SU-DHL-6 (cell line): ENCODE results near the gene TNPO1.
"Not testable (repeated sequence)": the region's sequence is repeated elsewhere in the genome, so short reads cannot be mapped to it uniquely, and the experiment has no call there.

Experiments
- EZH2phosphoT487 ChIP-seq: fragments of 200-600 bp; sonication (generic), shearing (Covaris generic); conservative IDR thresholded peaks from 2 replicates; pipeline ENCODE4 v1.6.1; 2018; ENCODE audit warnings: mild to moderate bottlenecking, antibody characterized with exemption, low read length, moderate library complexity, mixed read lengths
- TF ChIP-seq, protein P1 (sequence below): fragments of 200-600 bp; sonication (generic); IDR thresholded peaks from one replicate; pipeline ENCODE4 v1.5.1; 2017; ENCODE audit warnings: antibody characterized with exemption, mild to moderate bottlenecking, low read length, moderate library complexity; ENCODE audit not compliant: insufficient read depth, poor library complexity, severe bottlenecking

DNA sequence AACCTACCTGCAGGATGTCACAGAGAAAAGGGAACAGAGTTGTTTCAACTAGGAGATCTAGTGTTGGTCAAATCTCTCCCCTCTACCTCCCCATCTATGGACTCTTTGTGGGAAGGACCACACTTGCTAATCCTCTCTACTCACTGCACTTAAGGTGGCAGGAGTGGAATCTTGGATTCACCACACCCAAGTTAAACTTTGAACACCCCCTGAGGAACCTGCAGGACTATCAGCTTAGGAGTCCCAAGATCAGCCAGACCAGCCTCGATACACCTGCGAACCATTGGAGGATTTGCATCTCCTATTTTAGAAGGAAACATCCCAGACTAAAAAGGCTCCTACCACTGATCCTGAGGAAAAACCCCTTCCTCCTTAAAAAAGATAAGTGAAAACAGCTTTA lies 116.2 kb downstream of the TNPO1 start:
- TF ChIP-seq, protein P1, sequence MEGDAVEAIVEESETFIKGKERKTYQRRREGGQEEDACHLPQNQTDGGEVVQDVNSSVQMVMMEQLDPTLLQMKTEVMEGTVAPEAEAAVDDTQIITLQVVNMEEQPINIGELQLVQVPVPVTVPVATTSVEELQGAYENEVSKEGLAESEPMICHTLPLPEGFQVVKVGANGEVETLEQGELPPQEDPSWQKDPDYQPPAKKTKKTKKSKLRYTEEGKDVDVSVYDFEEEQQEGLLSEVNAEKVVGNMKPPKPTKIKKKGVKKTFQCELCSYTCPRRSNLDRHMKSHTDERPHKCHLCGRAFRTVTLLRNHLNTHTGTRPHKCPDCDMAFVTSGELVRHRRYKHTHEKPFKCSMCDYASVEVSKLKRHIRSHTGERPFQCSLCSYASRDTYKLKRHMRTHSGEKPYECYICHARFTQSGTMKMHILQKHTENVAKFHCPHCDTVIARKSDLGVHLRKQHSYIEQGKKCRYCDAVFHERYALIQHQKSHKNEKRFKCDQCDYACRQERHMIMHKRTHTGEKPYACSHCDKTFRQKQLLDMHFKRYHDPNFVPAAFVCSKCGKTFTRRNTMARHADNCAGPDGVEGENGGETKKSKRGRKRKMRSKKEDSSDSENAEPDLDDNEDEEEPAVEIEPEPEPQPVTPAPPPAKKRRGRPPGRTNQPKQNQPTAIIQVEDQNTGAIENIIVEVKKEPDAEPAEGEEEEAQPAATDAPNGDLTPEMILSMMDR: not testable (repeated sequence)
- TF ChIP-seq EZH2phosphoT487: not testable (repeated sequence)
